Tibial artery (tissue), 4 donors: ENCODE measurements around the gene GPC6.

ENCODE experiments used
- DNase-seq, 2 donors: peaks; one replicate each; pipeline ENCODE4 v3.0.0-alpha.2; 2019
- H3K27ac ChIP-seq, 2 donors: fragments of 200-600 bp; sonication (generic) in 1 of 2; 1 replicate in 1 of 2; 2 replicates in 1 of 2; pipeline ENCODE4 v1.5.1; 2018 to 2019; ENCODE audit warnings: mild to moderate bottlenecking in 1 of 2
- H3K27me3 ChIP-seq, 2 donors: fragments of 200-600 bp; sonication (generic) in 1 of 2; one replicate each; pipeline versions ENCODE4 v1.5.1 to v1.6.0; 2016 to 2019
- H3K36me3 ChIP-seq, 3 donors: fragments of 200-600 bp; sonication (generic) in 2 of 3; one replicate each; pipeline ENCODE4 v1.5.1; 2016 to 2019; ENCODE audit warnings: mild to moderate bottlenecking in 2 of 3
- H3K4me1 ChIP-seq, 4 donors: fragments of 200-600 bp; sonication (generic) in 2 of 4; 1 replicate in 3 of 4; 2 replicates in 1 of 4; pipeline ENCODE4 v1.5.1; 2016 to 2019
- H3K4me3 ChIP-seq, 2 donors: fragments of 200-600 bp; sonication (generic) in 1 of 2; 1 replicate in 1 of 2; 2 replicates in 1 of 2; pipeline ENCODE4 v1.5.1; 2018 to 2019; ENCODE audit warnings: mild to moderate bottlenecking in 2 of 2
- H3K9me3 ChIP-seq, 3 donors: fragments of 200-600 bp; sonication (generic) in 1 of 3; one replicate each; pipeline ENCODE4 v1.5.1; 2016 to 2019
- intact Hi-C: fragments of 100-400 bp; cut with DNase I; formaldehyde crosslinking; loops from one replicate; pipeline ENCODE4 v1.15.0; 2023; ENCODE audit warnings: low total_unique reads
- TF ChIP-seq, protein P1 (sequence below), 2 experiments: fragments of 200-600 bp in 1 of 2; fragments of 450-650 bp in 1 of 2; IDR thresholded peaks; one replicate each; pipeline ENCODE4 v1.5.1; 2017 to 2019; ENCODE audit warnings: antibody characterized with exemption in 2 of 2, mild to moderate bottlenecking in 1 of 2, moderate library complexity in 1 of 2

Gene GPC6

GRCh38 chr13:93361703-93362102 is 135.1 kb downstream of the GPC6 start:
- Histone ChIP-seq H3K4me3 (no peak overlapping the region), H3K36me3 (no peaks in the 10 kb centered on the region), H3K27ac (no peak overlapping the region), H3K9me3 (no peaks in the 10 kb centered on the region), H3K27me3 (no peaks in the 10 kb centered on the region), H3K4me1 (peaks cover 0 to 8% (median 0%) of the 10 kb centered on the region in 4 donors)
- intact Hi-C loops, result no loop called here
- no peak for DNase-seq
- TF ChIP-seq, protein P1, sequence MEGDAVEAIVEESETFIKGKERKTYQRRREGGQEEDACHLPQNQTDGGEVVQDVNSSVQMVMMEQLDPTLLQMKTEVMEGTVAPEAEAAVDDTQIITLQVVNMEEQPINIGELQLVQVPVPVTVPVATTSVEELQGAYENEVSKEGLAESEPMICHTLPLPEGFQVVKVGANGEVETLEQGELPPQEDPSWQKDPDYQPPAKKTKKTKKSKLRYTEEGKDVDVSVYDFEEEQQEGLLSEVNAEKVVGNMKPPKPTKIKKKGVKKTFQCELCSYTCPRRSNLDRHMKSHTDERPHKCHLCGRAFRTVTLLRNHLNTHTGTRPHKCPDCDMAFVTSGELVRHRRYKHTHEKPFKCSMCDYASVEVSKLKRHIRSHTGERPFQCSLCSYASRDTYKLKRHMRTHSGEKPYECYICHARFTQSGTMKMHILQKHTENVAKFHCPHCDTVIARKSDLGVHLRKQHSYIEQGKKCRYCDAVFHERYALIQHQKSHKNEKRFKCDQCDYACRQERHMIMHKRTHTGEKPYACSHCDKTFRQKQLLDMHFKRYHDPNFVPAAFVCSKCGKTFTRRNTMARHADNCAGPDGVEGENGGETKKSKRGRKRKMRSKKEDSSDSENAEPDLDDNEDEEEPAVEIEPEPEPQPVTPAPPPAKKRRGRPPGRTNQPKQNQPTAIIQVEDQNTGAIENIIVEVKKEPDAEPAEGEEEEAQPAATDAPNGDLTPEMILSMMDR (IDR thresholded peaks at IDR 0.05), result no peak

DNA sequence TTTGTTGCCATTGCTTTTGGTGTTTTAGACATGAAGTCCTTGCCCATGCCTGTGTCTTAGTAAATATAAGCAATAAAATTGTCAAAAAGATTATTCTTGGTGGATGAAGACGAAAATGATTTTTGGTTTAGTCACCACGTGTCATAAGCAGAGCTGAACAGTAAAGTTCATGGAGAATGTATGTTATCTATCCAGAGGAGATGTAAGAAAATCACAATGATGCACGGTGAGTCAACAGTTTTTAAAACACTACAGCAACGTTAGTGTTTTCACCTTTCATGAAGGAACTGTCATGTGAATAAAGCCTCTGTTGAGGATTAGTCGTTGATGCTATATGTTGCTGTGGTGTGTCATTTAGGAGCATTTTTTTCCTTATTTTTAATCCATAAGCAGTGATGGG is 137.6 kb downstream of the GPC6 start:
- no peaks in the 10 kb centered on the region for H3K9me3 ChIP-seq
- no peaks in the 10 kb centered on the region for H3K4me1 ChIP-seq
- no peak overlapping the region for H3K27ac ChIP-seq
- TF ChIP-seq, protein P1 (IDR thresholded peaks at IDR 0.05), result no peak
- no peaks in the 10 kb centered on the region for H3K27me3 ChIP-seq
- no peak overlapping the region for H3K4me3 ChIP-seq
- intact Hi-C loops, result no loop called here
- DNase-seq, result no peak
- H3K36me3 ChIP-seq, result no peaks in the 10 kb centered on the region

DNA sequence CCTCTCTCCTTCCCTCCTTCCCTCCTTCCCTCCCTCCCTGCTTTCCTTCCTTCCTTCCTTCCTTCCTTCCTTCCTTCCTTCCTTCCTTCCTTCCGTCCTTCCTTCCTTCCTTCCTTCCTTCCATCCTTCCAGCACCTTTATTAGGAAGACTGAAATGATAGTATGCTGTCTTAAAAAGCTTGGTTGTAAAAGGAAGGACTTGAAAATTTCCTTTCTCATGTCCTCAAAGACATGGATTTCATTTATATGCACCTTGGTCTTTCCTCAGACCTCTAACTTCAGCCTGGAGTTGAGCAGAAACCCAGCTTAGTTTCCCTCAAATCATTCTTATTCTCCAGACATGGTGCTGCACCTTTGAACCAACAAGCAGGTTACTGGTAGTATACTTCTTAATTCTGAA is 141.7 kb downstream of the GPC6 start:
- H3K27ac ChIP-seq, result no peak overlapping the region
- no peaks in the 10 kb centered on the region for H3K4me1 ChIP-seq
- H3K36me3 ChIP-seq, result no peaks in the 10 kb centered on the region
- TF ChIP-seq, protein P1 (IDR thresholded peaks at IDR 0.05), result no peak
- no peak overlapping the region for H3K4me3 ChIP-seq
- intact Hi-C loops, result no loop called here
- DNase-seq, result no peak
- H3K9me3 ChIP-seq, result no peaks in the 10 kb centered on the region
- no peaks in the 10 kb centered on the region for H3K27me3 ChIP-seq

DNA sequence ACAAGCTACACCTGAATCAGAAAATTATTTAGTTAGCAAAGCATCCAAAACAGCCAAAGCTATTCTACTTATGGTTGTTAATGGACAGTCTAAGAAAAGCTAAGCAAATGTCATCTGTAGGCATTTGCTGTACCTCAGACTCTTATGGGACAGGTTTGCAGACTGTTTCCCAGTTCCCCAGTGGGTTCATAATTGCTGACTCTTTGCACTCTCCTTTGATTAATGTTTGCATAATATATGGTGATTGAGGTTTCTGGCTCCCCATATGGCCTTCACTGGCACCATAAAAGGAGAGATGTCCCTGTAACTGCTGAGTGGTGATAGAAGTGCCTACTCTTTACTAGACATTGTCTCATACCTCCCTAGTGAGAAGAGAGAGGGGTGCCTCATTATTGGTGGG is 142.1 kb downstream of the GPC6 start:
- intact Hi-C loops, result no loop called here
- no peaks in the 10 kb centered on the region for H3K36me3 ChIP-seq
- no peaks in the 10 kb centered on the region for H3K9me3 ChIP-seq
- H3K4me1 ChIP-seq, result no peaks in the 10 kb centered on the region
- no peaks in the 10 kb centered on the region for H3K27me3 ChIP-seq
- H3K27ac ChIP-seq, result no peak overlapping the region
- TF ChIP-seq, protein P1 (IDR thresholded peaks at IDR 0.05), result no peak
- DNase-seq, result no peak
- H3K4me3 ChIP-seq, result no peak overlapping the region

GRCh38 chr13:93372856-93373255 is 146.2 kb downstream of the GPC6 start:
- intact Hi-C loops, result no loop called here

More at GRCh38 chr13:93372856-93373255, 146.2 kb downstream of the GPC6 start:
- Histone ChIP-seq H3K27me3 (no peaks in the 10 kb centered on the region), H3K27ac (no peak overlapping the region), H3K4me1 (peaks cover 0 to 5% (median 0%) of the 10 kb centered on the region in 4 donors), H3K36me3 (no peaks in the 10 kb centered on the region), H3K4me3 (no peak overlapping the region), H3K9me3 (no peaks in the 10 kb centered on the region)
- no peak for DNase-seq
- TF ChIP-seq, protein P1 (IDR thresholded peaks at IDR 0.05), result no peak
